ENCODE measurements around the gene RGS6. TPM values are rescaled to one million over a fixed set of nuclear protein-coding genes. Genes with fewer than 3 reads are reported as not detected.

Gene RGS6
- total and polyA plus RNA-seq, 8 donors = 0.06 to 0.47 (median 0.20) TPM; not detected in 1

DNA sequence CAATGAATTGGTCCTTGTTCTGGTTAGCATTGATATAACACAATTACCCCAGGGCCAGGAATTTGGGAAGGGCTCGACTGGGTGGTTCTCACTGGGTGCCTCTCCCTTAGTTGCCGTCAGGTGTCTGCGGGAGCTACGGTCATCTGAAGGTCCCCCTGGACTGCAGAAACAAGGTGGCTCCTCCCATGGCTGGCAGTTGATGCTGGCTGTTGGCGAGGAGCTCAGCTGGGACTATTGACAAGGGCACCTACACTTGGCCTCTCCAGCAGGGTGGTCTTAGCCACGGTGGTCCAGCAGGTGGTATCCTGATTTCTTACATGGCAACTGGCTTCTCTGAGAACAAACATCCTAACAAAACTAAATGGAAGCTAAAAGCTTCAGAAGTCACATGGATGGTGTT is 41.0 kb upstream of the RGS6 start:
- Histone ChIP-seq H3K4me1 (no peaks in the 10 kb centered on the region), H3K27me3 (no peaks in the 10 kb centered on the region), H3K36me3 (no peaks in the 10 kb centered on the region), H3K27ac (no peak overlapping the region), H3K9me3 (no peaks in the 10 kb centered on the region), H3K4me3 (no peak overlapping the region)
- DNase-seq (no peak), ATAC-seq (no peak), FAIRE-seq (no peak)
- 61 to 68% methylated on average over 6 of the region's 6 CpGs for WGBS, 2 donors
- TF ChIP-seq, protein P1, sequence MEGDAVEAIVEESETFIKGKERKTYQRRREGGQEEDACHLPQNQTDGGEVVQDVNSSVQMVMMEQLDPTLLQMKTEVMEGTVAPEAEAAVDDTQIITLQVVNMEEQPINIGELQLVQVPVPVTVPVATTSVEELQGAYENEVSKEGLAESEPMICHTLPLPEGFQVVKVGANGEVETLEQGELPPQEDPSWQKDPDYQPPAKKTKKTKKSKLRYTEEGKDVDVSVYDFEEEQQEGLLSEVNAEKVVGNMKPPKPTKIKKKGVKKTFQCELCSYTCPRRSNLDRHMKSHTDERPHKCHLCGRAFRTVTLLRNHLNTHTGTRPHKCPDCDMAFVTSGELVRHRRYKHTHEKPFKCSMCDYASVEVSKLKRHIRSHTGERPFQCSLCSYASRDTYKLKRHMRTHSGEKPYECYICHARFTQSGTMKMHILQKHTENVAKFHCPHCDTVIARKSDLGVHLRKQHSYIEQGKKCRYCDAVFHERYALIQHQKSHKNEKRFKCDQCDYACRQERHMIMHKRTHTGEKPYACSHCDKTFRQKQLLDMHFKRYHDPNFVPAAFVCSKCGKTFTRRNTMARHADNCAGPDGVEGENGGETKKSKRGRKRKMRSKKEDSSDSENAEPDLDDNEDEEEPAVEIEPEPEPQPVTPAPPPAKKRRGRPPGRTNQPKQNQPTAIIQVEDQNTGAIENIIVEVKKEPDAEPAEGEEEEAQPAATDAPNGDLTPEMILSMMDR (IDR thresholded peaks at IDR 0.05) = no peak
- intact Hi-C loops (cut with DNase I) = no loop called here

DNA sequence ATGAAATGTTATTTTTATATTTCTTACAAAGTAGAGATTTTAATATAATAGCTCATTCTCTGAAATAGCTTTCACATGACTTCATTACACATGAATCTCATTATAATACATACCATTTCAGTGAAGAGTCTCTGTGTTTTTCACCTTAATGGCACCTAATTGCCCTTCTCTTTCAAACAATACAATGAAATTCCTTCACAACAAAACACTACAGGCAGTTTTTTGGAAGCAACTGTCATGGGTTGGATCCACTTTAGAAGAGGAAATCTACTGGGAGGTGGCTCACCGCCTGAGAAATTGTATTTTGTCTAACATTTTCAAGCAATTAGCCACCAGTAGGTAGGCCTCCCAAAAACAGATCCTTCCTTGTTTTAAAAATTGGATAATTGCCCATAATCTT is 40.3 kb upstream of the RGS6 start:
- Histone ChIP-seq H3K27me3 (no peaks in the 10 kb centered on the region), H3K4me1 (no peaks in the 10 kb centered on the region), H3K36me3 (no peaks in the 10 kb centered on the region), H3K27ac (no peak overlapping the region), H3K4me3 (no peak overlapping the region), H3K9me3 (no peaks in the 10 kb centered on the region)
- intact Hi-C loops (cut with DNase I) = no loop called here
- DNase-seq (no peak), FAIRE-seq (no peak), ATAC-seq (no peak)
- TF ChIP-seq, protein P1 (IDR thresholded peaks at IDR 0.05) = no peak
- WGBS, 2 donors = 48 to 63% methylated on average over 1 of the region's 1 CpG

DNA sequence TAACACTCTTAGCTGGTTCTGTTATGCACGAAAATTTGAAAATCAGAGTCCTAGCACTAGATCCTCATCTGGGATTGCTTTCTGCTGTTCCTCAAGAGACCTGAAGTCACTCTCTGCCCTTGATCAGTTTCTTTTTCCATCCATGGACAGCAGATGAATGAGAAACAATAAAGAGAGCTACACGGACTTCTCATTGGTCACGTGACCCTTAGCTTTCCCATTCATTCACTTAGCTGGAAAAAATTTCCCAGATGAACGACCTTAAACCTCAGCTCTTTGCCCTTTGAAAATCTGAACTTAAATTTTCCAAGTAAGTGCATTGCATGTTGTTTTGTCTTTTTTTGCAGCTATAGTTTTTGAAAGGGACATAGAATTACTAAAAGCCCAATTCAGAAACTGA is 27.2 kb upstream of the RGS6 start:
- no peaks in the 10 kb centered on the region for H3K9me3 ChIP-seq
- DNase-seq (no peak), FAIRE-seq (no peak), ATAC-seq (no peak)
- intact Hi-C loops (cut with DNase I) = no loop called here
- H3K36me3 ChIP-seq = no peaks in the 10 kb centered on the region
- TF ChIP-seq, protein P1 (IDR thresholded peaks at IDR 0.05) = no peak
- H3K27ac ChIP-seq = no peak overlapping the region
- H3K27me3 ChIP-seq = no peaks in the 10 kb centered on the region
- 39 to 53% methylated on average over 4 of the region's 4 CpGs for WGBS, 2 donors
- no peaks in the 10 kb centered on the region for H3K4me1 ChIP-seq
- H3K4me3 ChIP-seq = no peak overlapping the region

DNA sequence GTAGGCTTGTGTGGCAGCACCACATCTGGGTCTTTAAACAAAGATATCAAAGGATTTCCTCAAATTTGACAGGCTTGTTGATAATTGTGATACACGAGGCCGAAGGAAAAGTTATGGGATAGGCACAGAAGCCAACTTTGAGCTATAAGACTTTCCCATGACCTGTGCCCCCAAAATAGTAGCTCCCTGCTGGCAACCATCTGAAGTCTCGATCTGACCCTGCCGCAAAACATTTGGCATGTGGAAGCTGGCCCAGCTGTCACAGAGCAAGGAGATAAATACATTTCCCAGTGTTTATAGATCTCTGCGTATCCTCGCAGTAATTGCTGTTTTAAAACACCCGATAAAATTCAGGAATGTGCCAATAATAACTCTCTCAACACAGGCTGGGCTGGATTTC is 26.4 kb upstream of the RGS6 start:
- ATAC-seq (no peak), DNase-seq (no peak), FAIRE-seq (no peak)
- Histone ChIP-seq H3K4me1 (no peaks in the 10 kb centered on the region), H3K4me3 (no peak overlapping the region), H3K27me3 (no peaks in the 10 kb centered on the region), H3K36me3 (no peaks in the 10 kb centered on the region), H3K27ac (no peak overlapping the region), H3K9me3 (no peaks in the 10 kb centered on the region)
- TF ChIP-seq, protein P1 (IDR thresholded peaks at IDR 0.05) = no peak
- intact Hi-C loops (cut with DNase I) = no loop called here
- 9 to 14% methylated on average over 7 of the region's 7 CpGs for WGBS, 2 donors

DNA sequence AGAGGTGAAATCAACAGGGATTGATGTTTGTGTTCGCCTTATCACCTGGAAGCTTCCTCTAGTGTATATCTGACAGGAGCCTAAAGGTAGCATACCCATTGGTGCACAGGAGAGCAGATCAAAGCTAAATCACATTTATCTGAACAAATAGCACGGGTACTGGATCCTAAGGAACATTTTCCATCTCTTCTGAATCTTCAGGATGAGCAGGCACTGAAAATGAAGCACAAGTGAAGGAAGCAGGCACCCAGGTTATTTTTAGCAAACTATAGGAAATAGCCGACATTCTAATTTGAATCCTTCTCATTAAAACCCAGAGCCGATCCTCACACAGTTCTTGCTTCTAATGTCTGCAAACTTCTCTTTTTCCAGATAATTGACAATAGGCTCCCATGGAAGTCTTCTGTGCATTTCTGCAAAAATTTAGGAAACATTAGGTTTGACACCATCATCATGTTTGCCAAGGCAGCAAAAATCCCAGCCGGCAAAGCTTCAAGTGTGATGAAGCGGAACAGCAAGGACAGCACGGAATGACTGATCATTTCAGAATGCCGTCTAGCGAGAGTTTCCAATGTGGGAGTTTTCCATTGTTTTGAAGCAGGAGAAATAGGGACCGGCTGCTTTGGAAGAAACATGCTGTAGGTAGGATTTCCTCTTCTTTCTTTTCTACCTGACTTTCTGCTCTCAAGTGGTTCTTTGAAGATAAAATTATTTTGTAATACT is 24.3 kb upstream of the RGS6 start:
- H3K27me3 ChIP-seq = no peaks in the 10 kb centered on the region
- no peak overlapping the region for H3K27ac ChIP-seq
- no peaks in the 10 kb centered on the region for H3K36me3 ChIP-seq
- TF ChIP-seq, protein P1 (IDR thresholded peaks at IDR 0.05) = no peak
- intact Hi-C loops (cut with DNase I) = no loop called here
- no peaks in the 10 kb centered on the region for H3K4me1 ChIP-seq
- no peak for ATAC-seq
- no peak for FAIRE-seq
- no peaks in the 10 kb centered on the region for H3K9me3 ChIP-seq
- no peak overlapping the region for H3K4me3 ChIP-seq
- no peak for DNase-seq
- WGBS, 2 donors = 70 to 76% methylated on average over 10 of the region's 10 CpGs

All from pancreas (tissue), 10 donors.